Stimulated activated memory B cell treated with anti-CD40 and anti-IgM and Interleukin-4, amounts not matched to agents 10 μg/mL and 1 μg/mL and 100 μg/mL, for 72 hours (primary cell): ENCODE results near the gene HIBCH.
"Not testable (repeated sequence)": the region's sequence is repeated elsewhere in the genome, so short reads cannot be mapped to it uniquely, and the experiment has no call there.

Experiments used
- ATAC-seq: fragments of 150-1000 bp; cut with Tn5 transposase; 2 replicates; pipeline ENCODE4 v1.10.0; 2021
- H3K27ac Mint-ChIP-seq: one replicate; pipeline ENCODE4 v1.8.0; 2022; ENCODE audit warnings: mild to moderate bottlenecking, mixed read lengths
- H3K27me3 Mint-ChIP-seq: one replicate; pipeline ENCODE4 v1.8.0; 2022; ENCODE audit warnings: mixed read lengths
- H3K36me3 Mint-ChIP-seq: one replicate; pipeline ENCODE4 v1.8.0; 2022; ENCODE audit warnings: mixed read lengths
- H3K4me1 Mint-ChIP-seq: one replicate; pipeline ENCODE4 v1.8.0; 2022; ENCODE audit warnings: mixed read lengths
- H3K4me3 Mint-ChIP-seq: one replicate; pipeline ENCODE4 v1.8.0; 2022; ENCODE audit warnings: mild to moderate bottlenecking, moderate library complexity, mixed read lengths
- H3K9me3 Mint-ChIP-seq: one replicate; pipeline ENCODE4 v1.8.0; 2022; ENCODE audit warnings: mixed read lengths

Gene HIBCH

GRCh38 chr2:190333395-190333794 is 13.8 kb upstream of the HIBCH start:
- Mint-ChIP-seq H3K9me3 (no peaks in the 10 kb centered on the region), H3K27me3 (peaks cover 20% of the 10 kb centered on the region), H3K4me3 (no peak overlapping the region), H3K4me1 (no peaks in the 10 kb centered on the region), H3K36me3 (no peaks in the 10 kb centered on the region), H3K27ac (no peak overlapping the region)
- no peak for ATAC-seq

GRCh38 chr2:190328573-190329147 is 9.0 kb upstream of the HIBCH start:
- no peak for ATAC-seq
- Mint-ChIP-seq H3K27ac (no peak overlapping the region), H3K4me3 (no peak overlapping the region), H3K9me3 (no peaks in the 10 kb centered on the region), H3K36me3 (no peaks in the 10 kb centered on the region), H3K4me1 (no peaks in the 10 kb centered on the region), H3K27me3 (peaks cover 37% of the 10 kb centered on the region)

- H3K4me3 Mint-ChIP-seq = no peak overlapping the region
- H3K27me3 Mint-ChIP-seq = peaks cover 37% of the 10 kb centered on the region
- no peak for ATAC-seq
- H3K4me1 Mint-ChIP-seq = no peaks in the 10 kb centered on the region
- H3K27ac Mint-ChIP-seq = no peak overlapping the region
- no peaks in the 10 kb centered on the region for H3K36me3 Mint-ChIP-seq
- no peaks in the 10 kb centered on the region for H3K9me3 Mint-ChIP-seq
Observed at GRCh38 chr2:190327867-190328572, 8.4 kb upstream of the HIBCH start.

DNA sequence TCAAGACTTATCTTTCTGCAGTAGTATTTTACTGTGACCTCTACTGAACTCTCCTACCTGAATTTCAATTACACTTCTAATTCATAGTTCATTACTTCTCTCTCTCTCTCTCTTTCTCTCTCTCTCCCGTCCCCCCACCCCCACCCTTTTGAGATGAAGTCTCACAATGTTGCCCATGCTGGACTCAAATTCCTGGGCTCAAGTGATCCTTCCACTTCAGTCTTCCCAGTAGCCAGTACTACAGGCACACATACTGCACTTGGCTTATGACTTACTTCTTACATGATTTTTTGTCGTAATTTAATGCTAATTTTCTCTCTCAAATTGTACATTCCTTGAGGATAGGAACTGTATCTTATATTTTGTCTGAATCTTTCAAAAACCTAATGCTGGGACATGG is 6.0 kb upstream of the HIBCH start:
- no peaks in the 10 kb centered on the region for H3K9me3 Mint-ChIP-seq
- H3K4me3 Mint-ChIP-seq = no peak overlapping the region
- no peaks in the 10 kb centered on the region for H3K36me3 Mint-ChIP-seq
- H3K27me3 Mint-ChIP-seq = peaks cover 33% of the 10 kb centered on the region
- ATAC-seq = no peak
- H3K27ac Mint-ChIP-seq = no peak overlapping the region
- H3K4me1 Mint-ChIP-seq = peaks cover 2% of the 10 kb centered on the region

- peaks cover 14% of the 10 kb centered on the region for H3K4me1 Mint-ChIP-seq
- H3K4me3 Mint-ChIP-seq = no peak overlapping the region
- no peak overlapping the region for H3K27ac Mint-ChIP-seq
- no peaks in the 10 kb centered on the region for H3K9me3 Mint-ChIP-seq
- H3K27me3 Mint-ChIP-seq = peaks cover 18% of the 10 kb centered on the region
- no peaks in the 10 kb centered on the region for H3K36me3 Mint-ChIP-seq
- no peak for ATAC-seq
Observed at GRCh38 chr2:190323406-190323805, 3.8 kb upstream of the HIBCH start.

- Mint-ChIP-seq H3K4me3 (peak overlapping the region; percentile 88), H3K27me3 (peaks cover 6% of the 10 kb centered on the region), H3K9me3 (no peaks in the 10 kb centered on the region), H3K4me1 (peaks cover 39% of the 10 kb centered on the region), H3K36me3 (peaks cover 6% of the 10 kb centered on the region), H3K27ac (peak overlapping the region; percentile 80)
- no peak for ATAC-seq
Observed at GRCh38 chr2:190320696-190321095, 1.1 kb upstream of the HIBCH start.

DNA sequence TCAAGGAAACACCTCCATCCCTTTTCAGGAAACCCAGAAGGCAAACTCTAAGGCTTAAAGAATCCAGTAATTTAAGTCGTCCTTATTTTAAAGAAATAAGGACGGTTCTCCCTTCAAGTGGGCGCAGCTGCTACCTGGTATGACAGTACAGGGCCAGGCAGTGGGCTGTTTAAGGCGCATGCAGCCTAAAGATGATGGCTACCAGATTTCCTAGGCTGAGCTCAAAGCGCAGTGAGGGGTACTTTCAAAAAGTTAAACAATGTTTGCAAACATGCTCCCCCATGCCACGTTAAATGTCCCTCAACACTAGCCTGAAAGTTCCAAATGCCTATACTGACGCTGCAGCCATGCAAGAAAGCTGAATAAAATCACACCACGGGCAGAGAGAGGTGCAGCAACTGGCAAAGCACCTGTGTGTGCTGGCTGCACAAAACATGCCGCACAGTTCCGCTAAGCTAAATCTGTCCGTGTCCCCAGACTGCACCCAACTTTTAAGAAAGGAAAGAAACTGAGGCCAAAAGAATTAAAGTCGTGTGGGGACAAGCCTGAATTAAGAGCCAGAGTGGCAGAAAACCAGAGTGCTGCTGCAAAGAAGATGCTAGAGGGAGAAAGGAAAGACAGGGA is 583 bp downstream of the HIBCH start:
- Mint-ChIP-seq H3K27me3 (no peaks in the 10 kb centered on the region), H3K4me1 (peaks cover 50% of the 10 kb centered on the region), H3K9me3 (no peaks in the 10 kb centered on the region), H3K4me3 (peak overlapping the region; percentile 88), H3K36me3 (peaks cover 12% of the 10 kb centered on the region), H3K27ac (peak overlapping the region; percentile 80)
- peak; percentile 74 for ATAC-seq

DNA sequence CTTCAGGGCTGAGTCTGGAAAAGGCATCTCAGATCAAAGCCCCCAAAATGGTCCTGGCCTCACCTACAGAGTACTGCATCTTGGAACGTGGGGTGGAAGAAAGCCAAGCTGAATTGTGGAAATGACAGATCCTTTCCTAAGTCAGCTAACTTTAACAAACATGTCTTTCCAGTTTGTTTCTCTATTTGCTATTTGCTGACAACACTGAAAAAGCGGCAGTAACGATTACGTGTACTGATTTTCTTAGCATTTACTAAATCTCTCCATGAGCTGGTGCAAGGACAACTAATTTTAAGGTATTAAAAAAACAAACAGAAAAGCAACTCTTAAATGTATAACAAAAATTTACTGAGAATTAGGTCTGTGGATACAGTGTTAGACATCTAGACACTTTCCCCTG is 1.1 kb downstream of the HIBCH start:
- Mint-ChIP-seq H3K9me3 (no peaks in the 10 kb centered on the region), H3K4me1 (peaks cover 50% of the 10 kb centered on the region), H3K27ac (peak overlapping the region; percentile 80), H3K4me3 (peak overlapping the region; percentile 88), H3K27me3 (no peaks in the 10 kb centered on the region), H3K36me3 (peaks cover 12% of the 10 kb centered on the region)
- ATAC-seq = no peak

DNA sequence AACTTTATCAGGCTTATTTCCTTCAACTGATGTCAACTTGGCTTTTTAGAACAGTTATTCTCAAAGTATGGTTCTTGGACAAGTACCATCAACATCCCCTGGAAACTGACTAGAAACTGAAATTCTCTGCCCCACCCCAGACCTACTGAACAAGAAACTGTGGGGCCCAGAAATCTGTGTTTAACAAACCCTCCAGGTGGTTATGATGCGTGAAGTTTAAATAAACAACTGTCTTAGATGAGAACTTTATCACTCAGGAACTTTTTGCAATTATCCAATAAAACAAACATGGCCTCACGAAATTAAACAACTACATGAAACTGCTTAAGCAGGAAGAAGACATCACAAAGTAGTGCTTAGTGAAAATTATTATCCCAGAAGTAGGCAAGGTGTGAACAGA is 4.4 kb downstream of the HIBCH start:
- Mint-ChIP-seq H3K4me3 (no peak overlapping the region), H3K9me3 (no peaks in the 10 kb centered on the region), H3K36me3 (peaks cover 30% of the 10 kb centered on the region), H3K27me3 (no peaks in the 10 kb centered on the region), H3K27ac (no peak overlapping the region), H3K4me1 (peaks cover 45% of the 10 kb centered on the region)
- no peak for ATAC-seq

- H3K4me3 Mint-ChIP-seq = no peak overlapping the region
- no peak for ATAC-seq
- no peaks in the 10 kb centered on the region for H3K27me3 Mint-ChIP-seq
- peaks cover 41% of the 10 kb centered on the region for H3K4me1 Mint-ChIP-seq
- no peaks in the 10 kb centered on the region for H3K9me3 Mint-ChIP-seq
- peaks cover 38% of the 10 kb centered on the region for H3K36me3 Mint-ChIP-seq
- H3K27ac Mint-ChIP-seq = no peak overlapping the region
Observed at GRCh38 chr2:190313880-190314279, 5.7 kb downstream of the HIBCH start.

- H3K27me3 Mint-ChIP-seq, H3K4me3 Mint-ChIP-seq: not testable (repeated sequence)
Observed at GRCh38 chr2:190312635-190313025, 7.0 kb downstream of the HIBCH start.

GRCh38 chr2:190311893-190312634 is 7.6 kb downstream of the HIBCH start:
- no peaks in the 10 kb centered on the region for H3K9me3 Mint-ChIP-seq
- H3K27me3 Mint-ChIP-seq = no peaks in the 10 kb centered on the region
- peaks cover 45% of the 10 kb centered on the region for H3K36me3 Mint-ChIP-seq
- no peak overlapping the region for H3K27ac Mint-ChIP-seq
- no peak overlapping the region for H3K4me3 Mint-ChIP-seq
- peaks cover 28% of the 10 kb centered on the region for H3K4me1 Mint-ChIP-seq
- no peak for ATAC-seq

More at GRCh38 chr2:190312635-190313025, 7.0 kb downstream of the HIBCH start:
- not testable (repeated sequence) for ATAC-seq, H3K27ac Mint-ChIP-seq, H3K9me3 Mint-ChIP-seq
- peaks cover 46% of the 10 kb centered on the region for H3K36me3 Mint-ChIP-seq
- H3K4me1 Mint-ChIP-seq = peaks cover 34% of the 10 kb centered on the region

DNA sequence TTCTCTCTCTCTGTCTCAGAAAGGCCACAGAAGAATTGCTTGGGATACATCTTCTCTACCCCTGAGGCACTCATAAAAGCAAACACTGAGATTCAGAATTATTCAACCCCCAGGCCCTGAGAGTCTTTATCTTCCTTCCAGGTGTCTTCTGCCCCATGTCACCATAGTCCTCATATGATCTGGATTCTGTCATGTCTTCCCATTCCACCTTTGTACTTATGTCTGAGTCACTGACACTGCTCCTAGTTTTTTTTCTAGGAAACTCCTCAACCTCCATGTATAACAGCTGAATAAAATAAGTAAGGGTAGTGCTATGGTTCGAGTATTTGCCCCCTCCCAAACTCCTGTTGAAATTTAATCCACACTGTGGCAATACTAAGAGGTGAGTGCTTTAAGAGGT is 11.6 kb downstream of the HIBCH start:
- Mint-ChIP-seq H3K27me3 (no peaks in the 10 kb centered on the region), H3K36me3 (peaks cover 62% of the 10 kb centered on the region), H3K4me1 (peaks cover 13% of the 10 kb centered on the region), H3K9me3 (no peaks in the 10 kb centered on the region), H3K27ac (no peak overlapping the region), H3K4me3 (no peak overlapping the region)
- no peak for ATAC-seq

DNA sequence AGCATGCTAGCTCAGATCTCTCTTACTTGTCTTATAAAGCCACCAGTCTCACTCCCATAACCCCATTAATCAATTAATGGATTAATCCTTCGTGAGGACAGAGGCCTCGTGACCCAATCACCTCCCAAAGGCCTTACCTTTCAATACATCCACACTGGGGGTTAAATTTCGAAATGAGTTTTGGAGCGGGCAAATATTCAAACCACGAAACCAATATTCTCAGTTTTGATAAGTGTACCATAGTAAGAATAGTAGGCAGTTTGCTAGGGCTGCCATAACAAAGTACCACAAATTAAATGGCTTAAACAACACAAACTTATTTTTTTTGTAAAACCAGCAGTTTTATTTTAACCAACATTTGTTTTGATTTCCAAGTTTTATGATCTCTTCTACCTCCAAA is 15.2 kb downstream of the HIBCH start:
- no peak for ATAC-seq
- peaks cover 76% of the 10 kb centered on the region for H3K36me3 Mint-ChIP-seq
- H3K27ac Mint-ChIP-seq = no peak overlapping the region
- H3K4me3 Mint-ChIP-seq = no peak overlapping the region
- H3K27me3 Mint-ChIP-seq = no peaks in the 10 kb centered on the region
- H3K4me1 Mint-ChIP-seq = peaks cover 23% of the 10 kb centered on the region
- peaks cover 10% of the 10 kb centered on the region for H3K9me3 Mint-ChIP-seq

DNA sequence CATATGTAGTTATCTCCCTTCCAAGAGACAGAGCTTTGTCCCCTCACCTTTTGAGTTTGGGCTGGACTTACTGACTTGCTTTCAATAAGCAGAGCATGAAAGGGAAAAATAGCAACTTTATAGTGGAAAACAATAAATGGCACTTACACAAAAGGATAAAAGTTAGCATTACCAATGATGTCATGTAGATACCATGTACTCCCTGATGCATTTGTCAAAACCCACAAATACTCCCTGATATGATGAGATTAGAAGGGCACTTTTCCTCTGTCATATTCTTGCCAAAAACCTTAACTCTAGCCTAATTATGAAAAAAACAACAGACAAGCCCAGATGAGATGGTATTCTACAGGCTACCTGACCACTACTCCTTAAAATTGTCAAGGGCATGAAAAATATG is 16.0 kb downstream of the HIBCH start:
- no peak for ATAC-seq
- H3K36me3 Mint-ChIP-seq = peaks cover 77% of the 10 kb centered on the region
- H3K27ac Mint-ChIP-seq = no peak overlapping the region
- no peak overlapping the region for H3K4me3 Mint-ChIP-seq
- peaks cover 10% of the 10 kb centered on the region for H3K9me3 Mint-ChIP-seq
- H3K27me3 Mint-ChIP-seq = no peaks in the 10 kb centered on the region
- H3K4me1 Mint-ChIP-seq = peaks cover 23% of the 10 kb centered on the region
